ENCODE data around the gene CEP126. TPM values are rescaled to one million over a fixed set of nuclear protein-coding genes. Genes with fewer than 3 reads are reported as not detected.

CEP126 gene
- total and polyA plus RNA-seq, 2 experiments from 2014 or later = 1.4 to 2.3 TPM

- TF ChIP-seq REST (IDR thresholded peaks at IDR 0.05; ENCODE audit: unreplicated experiment) (no peak), EZH2phosphoT487 (IDR thresholded peaks at IDR 0.05; ENCODE audit: unreplicated experiment) (no peak), ZNF114 (CRISPR knock-in tag; IDR thresholded peaks at IDR 0.05) (no peak)
Measured at GRCh38 chr11:101974771-101975170, 60.0 kb downstream of the CEP126 start (continued).

- H3K27me3 ChIP-seq (ENCODE audit: insufficient read depth) = no peaks in the 10 kb centered on the region
- H3K4me2 ChIP-seq = no peak overlapping the region
- no peak overlapping the region for H2AFZ ChIP-seq
- no peaks in the 10 kb centered on the region for H4K20me1 ChIP-seq (replicated peaks; ENCODE audit: insufficient read depth)
- no peak for ATAC-seq
- H3K9me2 ChIP-seq (ENCODE audit: insufficient read depth) = no peaks in the 10 kb centered on the region
- Mint-ChIP-seq H3K4me1 (no peaks in the 10 kb centered on the region), H3K9me3 (no peaks in the 10 kb centered on the region), H3K27me3 (ENCODE audit: insufficient read depth, low read depth, poor library complexity) (no peaks in the 10 kb centered on the region), H3K4me3 (no peak overlapping the region), H3K36me3 (ENCODE audit: low read depth) (no peaks in the 10 kb centered on the region), H3K27ac (no peak overlapping the region)
- H3K4me1 ChIP-seq (ENCODE audit: insufficient read depth) = no peaks in the 10 kb centered on the region
- no peaks in the 10 kb centered on the region for H3K79me2 ChIP-seq (replicated peaks; ENCODE audit: insufficient read depth)
- no peak overlapping the region for H3K4me3 ChIP-seq
- no peaks in the 10 kb centered on the region for H3F3A ChIP-seq (replicated peaks; ENCODE audit: low read depth)
- no peaks in the 10 kb centered on the region for H3K36me3 ChIP-seq (ENCODE audit: insufficient read depth)
- DNase-seq (ENCODE audit: low spot score) = no peak
- no peak overlapping the region for H3K27ac ChIP-seq (ENCODE audit: low read depth)
- TF ChIP-seq POLR2AphosphoS5 (IDR thresholded peaks at IDR 0.05; ENCODE audit: low read depth) (no peak), STAT1 (IDR thresholded peaks at IDR 0.05; ENCODE audit: unreplicated experiment) (no peak), ETS1 (IDR thresholded peaks at IDR 0.05) (no peak), CREB1 (CRISPR knock-in tag; IDR thresholded peaks at IDR 0.05; ENCODE audit: low read depth) (no peak), ZNF114 (CRISPR knock-in tag; IDR thresholded peaks at IDR 0.05) (no peak), ZNF331 (CRISPR knock-in tag; IDR thresholded peaks at IDR 0.05; ENCODE audit: low read depth) (no peak), EZH2phosphoT487 (IDR thresholded peaks at IDR 0.05; ENCODE audit: unreplicated experiment) (no peak), REST (IDR thresholded peaks at IDR 0.05; ENCODE audit: unreplicated experiment) (no peak), CTCF (conservative IDR thresholded peaks at IDR 0.05; ENCODE audit: low read depth in 2 of 2) (no peak)
Measured at GRCh38 chr11:101975734-101976133, 60.9 kb downstream of the CEP126 start.

Data from GM23338 (cell line).